ENCODE measurements around the gene AVEN.
A peak's percentile ranks its signal among the peaks of the same experiment; 100 is the strongest.

The AVEN gene

GRCh38 chr15:34070003-34070402, 31.0 kb upstream of the AVEN start:
- TF ChIP-seq CTCF (IDR thresholded peaks at IDR 0.05; ENCODE audit: low read depth, low read length) = no peak
- no peak for DNase-seq (ENCODE audit: low read depth in 2 of 2)
- no peak overlapping the region for H3K4me3 ChIP-seq (replicated peaks in 1 of 2; ENCODE audit: low read depth in 2 of 2, low read length in 2 of 2)

GRCh38 chr15:34065941-34066340, 26.9 kb upstream of the AVEN start:
- no peak for DNase-seq (ENCODE audit: low read depth in 2 of 2)
- no peak for TF ChIP-seq CTCF (IDR thresholded peaks at IDR 0.05; ENCODE audit: low read depth, low read length)
- no peak overlapping the region for H3K4me3 ChIP-seq (replicated peaks in 1 of 2; ENCODE audit: low read depth in 2 of 2, low read length in 2 of 2)

- no peak for TF ChIP-seq CTCF (IDR thresholded peaks at IDR 0.05; ENCODE audit: low read depth, low read length)
These were observed 26.3 kb upstream of the AVEN start for GRCh38 chr15:34065261-34065660.

GRCh38 chr15:34064438-34064837, 25.4 kb upstream of the AVEN start:
- no peak overlapping the region for H3K4me3 ChIP-seq (replicated peaks in 1 of 2; ENCODE audit: low read depth in 2 of 2, low read length in 2 of 2)
- peak in 1 of 2 donors; percentile 18 for DNase-seq (ENCODE audit: low read depth in 2 of 2)
- TF ChIP-seq CTCF (IDR thresholded peaks at IDR 0.05; ENCODE audit: low read depth, low read length) = no peak

More at GRCh38 chr15:34065261-34065660, 26.3 kb upstream of the AVEN start:
- H3K4me3 ChIP-seq (replicated peaks in 1 of 2; ENCODE audit: low read depth in 2 of 2, low read length in 2 of 2) = no peak overlapping the region
- DNase-seq (ENCODE audit: low read depth in 2 of 2) = no peak

- TF ChIP-seq CTCF (IDR thresholded peaks at IDR 0.05; ENCODE audit: low read depth, low read length) = no peak
- no peak overlapping the region for H3K4me3 ChIP-seq (replicated peaks in 1 of 2; ENCODE audit: low read depth in 2 of 2, low read length in 2 of 2)
- DNase-seq (ENCODE audit: low read depth in 2 of 2) = no peak
These were observed 20.9 kb upstream of the AVEN start for GRCh38 chr15:34059946-34060345.

GRCh38 chr15:34059476-34059875, 20.5 kb upstream of the AVEN start:
- no peak for TF ChIP-seq CTCF (IDR thresholded peaks at IDR 0.05; ENCODE audit: low read depth, low read length)
- no peak overlapping the region for H3K4me3 ChIP-seq (replicated peaks in 1 of 2; ENCODE audit: low read depth in 2 of 2, low read length in 2 of 2)
- DNase-seq (ENCODE audit: low read depth in 2 of 2) = no peak

- TF ChIP-seq CTCF (IDR thresholded peaks at IDR 0.05; ENCODE audit: low read depth, low read length) = no peak
- H3K4me3 ChIP-seq (replicated peaks in 1 of 2; ENCODE audit: low read depth in 2 of 2, low read length in 2 of 2) = no peak overlapping the region
- DNase-seq (ENCODE audit: low read depth in 2 of 2) = peak in 1 of 2 donors; percentile 38
These were observed 17.9 kb upstream of the AVEN start for GRCh38 chr15:34056911-34057310.

Data from cardiac fibroblast (primary cell).